ENCODE measurements around the gene MBD6.

The MBD6 gene

DNA sequence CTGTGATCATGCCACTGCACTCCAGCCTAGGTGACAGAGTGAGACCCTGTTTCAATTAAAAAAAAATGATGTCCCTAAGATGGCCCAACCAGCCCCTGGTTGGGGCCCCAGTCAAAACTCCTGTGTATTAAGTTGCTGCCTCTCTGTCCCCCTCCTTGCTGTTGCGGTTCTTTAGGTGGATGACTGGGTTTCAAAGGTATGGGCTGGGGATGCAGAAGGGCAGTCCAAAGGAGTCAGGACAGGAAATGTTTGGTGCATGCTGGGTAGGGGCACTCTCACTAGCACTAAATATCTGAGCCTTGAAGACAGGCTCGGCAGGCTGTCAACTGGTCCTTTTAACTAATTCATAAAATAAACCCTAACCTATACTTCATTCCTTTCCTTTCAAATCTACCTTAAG is 56.4 kb downstream of the MBD6 start:
- DNase-seq, result no peak
